IMR-90 (cell line): ENCODE results near the gene TTLL11. TPM values are rescaled to one million over a fixed set of nuclear protein-coding genes. Genes with fewer than 3 reads are reported as not detected.

Experiments used
- ATAC-seq: fragments of 200-7000 bp; cut with Tn5 transposase; 2 replicates; pipeline ENCODE4 v1.9.1; 2020; ENCODE audit warnings: low read depth, mild to moderate bottlenecking, moderate library complexity
- BruUV-seq: library from RNA; stranded (reverse); fragments of 400-500 nt; replicated peaks from 2 replicates; lab custom pipeline; 2021; lab: Mats Ljungman, UMichigan
- CTCF ChIA-PET: fragments of 300-600 bp; formaldehyde crosslinking; extraction: SDS; loops from one replicate; lab custom pipeline; 2021; ENCODE audit warnings: antibody characterized with exemption; lab: Yijun Ruan, JAX
- POLR2A ChIA-PET: fragments of 300-600 bp; sonication (Branson Sonifier 250); formaldehyde crosslinking; loops from one replicate; lab custom pipeline; 2022; ENCODE audit warnings: antibody characterized with exemption; ENCODE audit not compliant: unreplicated experiment; lab: Charles Lee
- DNase-seq: peaks from one replicate; pipeline ENCODE4 v3.0.0; 2013
- H2AFZ ChIP-seq: replicated peaks from 2 replicates; pipeline ENCODE3; 2013; ENCODE audit warnings: low read length, mild to moderate bottlenecking; ENCODE audit not compliant: poor library complexity
- H2AK5ac ChIP-seq: 2 replicates; pipeline ENCODE4 v1.6.1; 2013; ENCODE audit warnings: low read depth, low read length, inconsistent platforms
- H2AK9ac ChIP-seq: replicated peaks from 2 replicates; pipeline ENCODE3; 2013; ENCODE audit warnings: mild to moderate bottlenecking, low read depth, low read length, moderate library complexity; ENCODE audit not compliant: poor library complexity
- H2BK120ac ChIP-seq: 2 replicates; pipeline ENCODE4 v1.6.1; 2013; ENCODE audit warnings: low read depth, low read length, inconsistent platforms
- H2BK15ac ChIP-seq: 3 replicates; pipeline ENCODE4 v1.6.1; 2013; ENCODE audit warnings: low read depth, low read length, inconsistent platforms
- H2BK20ac ChIP-seq: 2 replicates; pipeline ENCODE4 v1.6.1; 2013; ENCODE audit warnings: low read depth, mild to moderate bottlenecking, inconsistent platforms, low read length, moderate library complexity
- H2BK5ac ChIP-seq: 2 replicates; pipeline ENCODE4 v1.6.1; 2013; ENCODE audit warnings: mild to moderate bottlenecking, low read depth, low read length, inconsistent platforms; ENCODE audit not compliant: poor library complexity, severe bottlenecking
- H3K14ac ChIP-seq: replicated peaks from 2 replicates; pipeline ENCODE4 v1.6.1; 2013; ENCODE audit warnings: low read depth, low read length, inconsistent platforms
- H3K18ac ChIP-seq: 2 replicates; pipeline ENCODE4 v1.6.1; 2013; ENCODE audit warnings: low read depth, low read length, control low read depth
- H3K23ac ChIP-seq: 2 replicates; pipeline ENCODE4 v1.6.1; 2013; ENCODE audit warnings: low read depth, low read length, inconsistent platforms
- H3K27ac ChIP-seq: 2 replicates; pipeline ENCODE4 v1.5.1; 2013; ENCODE audit warnings: mild to moderate bottlenecking, control low read depth, low read length; ENCODE audit not compliant: insufficient read depth
- H3K27me3 ChIP-seq: 2 replicates; pipeline ENCODE4 v1.6.1; 2013; ENCODE audit warnings: low read length; ENCODE audit not compliant: control insufficient read depth, insufficient read depth
- H3K36me3 ChIP-seq: 2 replicates; pipeline ENCODE4 v1.6.1; 2013; ENCODE audit warnings: low read length, mixed read lengths; ENCODE audit not compliant: control insufficient read depth, insufficient read depth
- H3K4ac ChIP-seq: 2 replicates; pipeline ENCODE4 v1.6.1; 2013; ENCODE audit warnings: low read depth, low read length, inconsistent platforms
- H3K4me1 ChIP-seq: 2 replicates; pipeline ENCODE4 v1.6.1; 2013; ENCODE audit warnings: low read length, mixed read lengths; ENCODE audit not compliant: control insufficient read depth, insufficient read depth
- H3K4me2 ChIP-seq: 2 replicates; pipeline ENCODE4 v1.6.1; 2013; ENCODE audit warnings: low read depth, mild to moderate bottlenecking, control low read depth, low read length, moderate library complexity
- H3K4me3 ChIP-seq: 2 replicates; pipeline ENCODE4 v1.5.1; 2013; ENCODE audit warnings: low read depth, mild to moderate bottlenecking, control low read depth, low read length, moderate library complexity; ENCODE audit not compliant: insufficient read depth
- H3K56ac ChIP-seq: 2 replicates; pipeline ENCODE4 v1.6.1; 2013; ENCODE audit warnings: low read length, inconsistent platforms; ENCODE audit not compliant: insufficient read depth; ENCODE audit errors: extremely low read depth
- H3K79me1 ChIP-seq, 2 experiments: 2 replicates each; pipeline ENCODE4 v1.6.1; 2013; ENCODE audit warnings: low read length in 2 of 2, inconsistent platforms in 1 of 2, low read depth in 1 of 2
- H3K9ac ChIP-seq: 2 replicates; pipeline ENCODE4 v1.6.1; 2013; ENCODE audit warnings: low read depth, low read length, control low read depth
- H3K9me1 ChIP-seq: 2 replicates; pipeline ENCODE4 v1.6.1; 2013; ENCODE audit warnings: low read length, inconsistent platforms; ENCODE audit not compliant: insufficient read depth
- H3K9me3 ChIP-seq: 2 replicates; pipeline ENCODE4 v1.6.1; 2013; ENCODE audit warnings: low read length; ENCODE audit not compliant: control insufficient read depth, insufficient read depth
- H4K20me1 ChIP-seq: 2 replicates; pipeline ENCODE4 v1.6.1; 2013; ENCODE audit warnings: low read length, inconsistent platforms; ENCODE audit not compliant: insufficient read depth
- H4K5ac ChIP-seq: 2 replicates; pipeline ENCODE4 v1.6.1; 2013; ENCODE audit warnings: mild to moderate bottlenecking, low read depth, low read length, control low read depth
- H4K8ac ChIP-seq, 2 experiments: 2 replicates each; pipeline ENCODE4 v1.6.1; 2013; ENCODE audit warnings: low read depth in 2 of 2, low read length in 2 of 2, control low read depth in 1 of 2, inconsistent platforms in 1 of 2
- H4K91ac ChIP-seq: 2 replicates; pipeline ENCODE4 v1.6.1; 2013; ENCODE audit warnings: low read depth, low read length, inconsistent platforms; ENCODE audit not compliant: insufficient read depth
- CEBPB ChIP-seq: IDR thresholded peaks from 2 replicates; pipeline ENCODE4 v1.6.1; 2012; ENCODE audit warnings: low read depth, low read length, improper control_type of control experiment
- CHD1 ChIP-seq: IDR thresholded peaks from 2 replicates; pipeline ENCODE4 v1.6.1; 2012; ENCODE audit warnings: low read depth, low read length, improper control_type of control experiment
- FOS ChIP-seq: fragments of 150-350 bp; IDR thresholded peaks from 2 replicates; pipeline ENCODE4 v1.6.1; 2016; ENCODE audit warnings: low read depth, low read length
- MAFK ChIP-seq: IDR thresholded peaks from 2 replicates; pipeline ENCODE4 v1.6.1; 2012; ENCODE audit warnings: low read depth, low read length, improper control_type of control experiment
- NFE2L2 ChIP-seq: fragments of 150-350 bp; IDR thresholded peaks from 2 replicates; pipeline ENCODE4 v1.6.1; 2016; ENCODE audit warnings: low read depth, mild to moderate bottlenecking, low read length
- POLR2A ChIP-seq: IDR thresholded peaks from 2 replicates; pipeline ENCODE4 v1.6.1; 2012; ENCODE audit warnings: mild to moderate bottlenecking, low read depth, low read length
- RCOR1 ChIP-seq: IDR thresholded peaks from 2 replicates; pipeline ENCODE4 v1.6.1; 2012; ENCODE audit warnings: mild to moderate bottlenecking, low read length, improper control_type of control experiment; ENCODE audit not compliant: insufficient replicate concordance
- WGBS, 2 experiments: methylation state at CpG; one replicate each; pipeline versions ENCODE4 v1.1.5 to v1.1.7; 2013; ENCODE audit warnings: missing lambda C conversion rate in 2 of 2; ENCODE audit not compliant: insufficient read length in 1 of 2; ENCODE audit errors: extremely low coverage in 2 of 2; 5-methylcytosine and 5-hydroxymethylcytosine counted together
- dilution Hi-C: fragments of 300-500 bp; cut with HindIII; formaldehyde crosslinking; loops from one replicate; pipeline ENCODE4 v1.14.3; 2018; ENCODE audit warnings: low sequenced_read_pairs; ENCODE audit not compliant: unreplicated experiment
- in situ Hi-C: fragments of 300-500 bp; cut with MboI; formaldehyde crosslinking; loops from 3 replicates; pipeline ENCODE4 v1.14.3; 2019; ENCODE audit warnings: low sequenced_read_pairs, inconsistent platforms, mixed read lengths
- intact Hi-C: fragments of 100-400 bp; cut with micrococcal nuclease; formaldehyde crosslinking; loops from 2 replicates; pipeline ENCODE4 v1.10.0; 2022
- polyA plus RNA-seq, 3 experiments: library from polyadenylated mRNA; depleted of rRNA; stranded (reverse); fragments of >200 nt; gene quantifications; 2 replicates each; pipeline ENCODE4 v1.2.3, GENCODE V29; 2012; ENCODE audit warnings: low replicate concordance in 1 of 3
- total RNA-seq: library from RNA; depleted of rRNA; stranded (reverse); fragments of >200 nt; gene quantifications from 2 replicates; pipeline ENCODE4 v1.2.3, GENCODE V29; 2012
- TF ChIP-seq, protein P1 (sequence below): fragments of 150-350 bp; IDR thresholded peaks from 2 replicates; pipeline ENCODE4 v1.6.1; 2016; ENCODE audit warnings: low read depth, mild to moderate bottlenecking, low read length, moderate library complexity, borderline replicate concordance

Gene TTLL11
- total and polyA plus RNA-seq, 2 of the 4 experiments (the other 2 are of a cell fraction), result 2.0 to 4.6 TPM

GRCh38 chr9:121921444-121921843 is 171.7 kb downstream of the TTLL11 start:
- CTCF ChIA-PET, result no interaction called here
- H3K56ac ChIP-seq, result no peak overlapping the region
- no peaks in the 10 kb centered on the region for H4K20me1 ChIP-seq
- no peak overlapping the region for H4K5ac ChIP-seq
- no peak overlapping the region for H2AFZ ChIP-seq
- POLR2A ChIA-PET, result no interaction called here
- no TSS peak for BruUV-seq
- dilution Hi-C loops, result no loop called here
- no peak overlapping the region for H2AK5ac ChIP-seq
- no peak overlapping the region for H3K23ac ChIP-seq
- no peak overlapping the region for H3K9ac ChIP-seq
- no peak overlapping the region for H2AK9ac ChIP-seq
- H3K36me3 ChIP-seq, result no peaks in the 10 kb centered on the region
- H3K9me3 ChIP-seq, result no peaks in the 10 kb centered on the region
- in situ Hi-C loops, result no loop called here
- ATAC-seq, result peak; percentile 29; the same call in 1 of the 2 replicates
- H3K4me1 ChIP-seq, result peaks cover 2% of the 10 kb centered on the region; the same call in 1 of the 2 replicates
- H3K79me1 ChIP-seq, result no peaks in the 10 kb centered on the region
- no peak for TF ChIP-seq RCOR1
- no peak for TF ChIP-seq FOS
- no peak for TF ChIP-seq CEBPB
- TF ChIP-seq MAFK, result no peak
- TF ChIP-seq CHD1, result no peak
- no peak for TF ChIP-seq POLR2A
- TF ChIP-seq, protein P1, sequence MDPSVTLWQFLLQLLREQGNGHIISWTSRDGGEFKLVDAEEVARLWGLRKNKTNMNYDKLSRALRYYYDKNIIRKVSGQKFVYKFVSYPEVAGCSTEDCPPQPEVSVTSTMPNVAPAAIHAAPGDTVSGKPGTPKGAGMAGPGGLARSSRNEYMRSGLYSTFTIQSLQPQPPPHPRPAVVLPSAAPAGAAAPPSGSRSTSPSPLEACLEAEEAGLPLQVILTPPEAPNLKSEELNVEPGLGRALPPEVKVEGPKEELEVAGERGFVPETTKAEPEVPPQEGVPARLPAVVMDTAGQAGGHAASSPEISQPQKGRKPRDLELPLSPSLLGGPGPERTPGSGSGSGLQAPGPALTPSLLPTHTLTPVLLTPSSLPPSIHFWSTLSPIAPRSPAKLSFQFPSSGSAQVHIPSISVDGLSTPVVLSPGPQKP, result no peak
- no peak for TF ChIP-seq NFE2L2
- H4K91ac ChIP-seq, result no peak overlapping the region
- no peak overlapping the region for H2BK5ac ChIP-seq
- DNase-seq, result peak; percentile 31
- no peak overlapping the region for H2BK15ac ChIP-seq
- H3K9me1 ChIP-seq, result 0 out of 2 replicates have a peak, but pooled peaks cover 3% of the 10 kb centered on the region
- H3K4me3 ChIP-seq, result no peak overlapping the region
- H3K27ac ChIP-seq, result no peak overlapping the region
- WGBS, 2 experiments, result 80% methylated on average over 1 of the region's 1 CpG; no CpG with 5 or more reads in 1 of the 2 experiments
- intact Hi-C loops, result no loop called here
- H3K27me3 ChIP-seq, result no peaks in the 10 kb centered on the region
- no peak overlapping the region for H3K4ac ChIP-seq
- H3K18ac ChIP-seq, result no peak overlapping the region
- H2BK20ac ChIP-seq, result no peak overlapping the region
- H3K4me2 ChIP-seq, result no peak overlapping the region
- no peak overlapping the region for H3K14ac ChIP-seq
- no peak overlapping the region for H2BK120ac ChIP-seq
- no peak overlapping the region for H4K8ac ChIP-seq
